GM10248 (cell line): Measurements from ENCODE around the gene ATP6V1D.

Source experiments
- CTCF ChIA-PET: fragments of 300-600 bp; sonication (Branson Sonifier 250); formaldehyde crosslinking; extraction: SDS; loops from one replicate; lab custom pipeline; 2021; ENCODE audit warnings: antibody characterized with exemption; lab: Yijun Ruan, JAX
- POLR2A ChIA-PET: fragments of 350-650 bp; sonication (Branson Sonifier 250); formaldehyde crosslinking; extraction: SDS; loops from one replicate; lab custom pipeline; 2020; ENCODE audit warnings: antibody characterized with exemption; lab: Yijun Ruan, JAX
- DNase-seq: peaks from one replicate; pipeline ENCODE4 v3.0.0; 2012; ENCODE audit errors: extremely low spot score
- CTCF ChIP-seq: IDR thresholded peaks from 2 replicates; pipeline ENCODE4 v1.5.1; 2012; ENCODE audit warnings: mild to moderate bottlenecking, low read depth; ENCODE audit errors: extremely low read depth, missing control alignments, control extremely low read depth

ATP6V1D gene

GRCh38 chr14:67395086-67395875 is 35.7 kb upstream of the ATP6V1D start:
- ChIA-PET CTCF (interaction anchor here (0.8 to 2.0 kb wide), 2 partner anchors 11 to 35 kb away, joined by 4 to 6 read pairs; partner anchors contain the start of gene EIF2S1), POLR2A (no interaction called here)
- no peak for TF ChIP-seq CTCF

DNA sequence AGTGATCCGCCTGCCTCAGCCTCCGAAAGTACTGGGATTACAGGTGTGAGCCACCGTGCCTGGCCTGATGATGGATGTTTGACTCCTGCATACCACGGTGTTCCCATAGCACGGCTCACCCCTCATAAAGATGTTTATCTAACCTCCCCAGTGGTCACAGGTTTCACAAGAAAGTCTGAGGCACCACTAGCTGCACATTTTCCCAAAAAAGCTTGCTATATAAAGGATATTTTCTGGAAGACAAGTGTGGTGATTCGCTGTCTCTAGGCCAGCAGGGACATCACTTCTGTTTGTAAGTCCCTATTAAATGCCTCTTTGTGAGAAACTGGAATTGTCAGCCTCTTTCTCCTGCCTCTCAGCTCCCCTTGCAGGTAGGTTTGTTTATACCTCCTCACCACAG is 34.1 kb upstream of the ATP6V1D start:
- ChIA-PET POLR2A (no interaction called here), CTCF (interaction anchor here (1.5 kb wide), 1 partner anchor 10 kb away, joined by 4 read pairs; no protein-coding TSS in a partner anchor)
- no peak for TF ChIP-seq CTCF
- no peak for DNase-seq

More at GRCh38 chr14:67395086-67395875, 35.7 kb upstream of the ATP6V1D start:
- DNase-seq = no peak

GRCh38 chr14:67392800-67393199 is 33.2 kb upstream of the ATP6V1D start:
- DNase-seq = no peak
- TF ChIP-seq CTCF = no peak
- ChIA-PET POLR2A (no interaction called here), CTCF (interaction anchor here (1.5 kb wide), 2 partner anchors 9 to 179 kb away, joined by 3 to 4 read pairs; no protein-coding TSS in a partner anchor)

- POLR2A ChIA-PET = no interaction called here
- CTCF ChIA-PET = interaction anchor here (0.9 to 1.5 kb wide), 3 partner anchors 8 to 179 kb away, joined by 3 to 4 read pairs (median 3); no protein-coding TSS in a partner anchor
- no peak for DNase-seq
- TF ChIP-seq CTCF = no peak
These were observed 32.5 kb upstream of the ATP6V1D start for GRCh38 chr14:67392123-67392522.

- ChIA-PET CTCF (interaction anchor here (0.9 to 1.3 kb wide), 3 partner anchors 9 to 36 kb away, joined by 3 to 4 read pairs (median 3); no protein-coding TSS in a partner anchor), POLR2A (no interaction called here)
- no peak for TF ChIP-seq CTCF
- no peak for DNase-seq
These were observed 31.7 kb upstream of the ATP6V1D start for GRCh38 chr14:67391268-67391667.

DNA sequence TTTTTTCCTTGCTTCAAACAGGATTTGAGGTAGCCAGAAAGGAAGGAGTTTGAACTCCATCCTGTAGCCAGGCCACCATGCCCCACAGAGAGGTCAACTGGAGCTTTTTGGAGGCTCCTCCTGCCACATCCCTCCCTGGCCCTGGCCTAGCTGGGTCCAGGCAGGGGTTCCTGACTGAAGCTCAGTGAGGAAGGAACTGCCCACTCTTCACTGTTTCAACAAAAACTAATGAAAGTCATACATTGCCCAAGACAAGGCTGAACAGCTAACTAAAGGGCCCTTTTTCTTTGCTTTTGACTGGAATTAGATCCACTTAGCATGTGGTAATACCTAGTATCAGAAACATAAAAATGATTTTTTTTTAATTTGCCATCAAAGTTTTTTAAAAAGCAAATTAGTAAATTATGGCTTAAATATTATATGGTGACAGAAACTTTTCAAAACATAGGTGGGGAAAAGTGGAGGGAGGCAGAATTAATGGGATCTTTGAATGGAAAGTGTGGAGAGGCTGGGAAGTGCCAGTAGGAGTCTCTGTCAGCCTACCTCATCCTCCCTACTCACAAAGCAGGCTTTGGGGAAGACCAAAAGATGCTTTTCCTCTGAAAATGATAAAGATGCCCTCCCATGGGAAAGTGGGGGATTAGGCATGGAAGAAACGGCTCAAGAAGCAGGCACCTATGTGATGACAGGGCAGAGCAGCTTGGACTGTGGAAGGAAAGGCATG is 30.4 kb upstream of the ATP6V1D start:
- no peak for DNase-seq
- ChIA-PET CTCF (interaction anchor here (0.7 kb wide), 1 partner anchor 31 kb away, joined by 3 read pairs; the partner anchor contains the start of gene ATP6V1D), POLR2A (no interaction called here)
- TF ChIP-seq CTCF = no peak
